Subcutaneous abdominal adipose tissue (tissue), 5 donors: ENCODE results near the gene ANTXR2.

Experiments
- H3K27ac ChIP-seq: one replicate; pipeline ENCODE4 v1.7.0; 2013; ENCODE audit warnings: low read depth, mild to moderate bottlenecking, inconsistent platforms, low read length, moderate library complexity
- H3K27me3 ChIP-seq, 5 donors: one replicate each; pipeline ENCODE4 v1.7.0; 2013; ENCODE audit warnings: low read length in 5 of 5, inconsistent platforms in 1 of 5; ENCODE audit not compliant: control insufficient read depth in 5 of 5, insufficient read depth in 4 of 5
- H3K36me3 ChIP-seq, 5 donors: one replicate each; pipeline ENCODE4 v1.7.0; 2013; ENCODE audit warnings: low read length in 5 of 5; ENCODE audit not compliant: control insufficient read depth in 5 of 5, insufficient read depth in 5 of 5
- H3K4me1 ChIP-seq, 5 donors: one replicate each; pipeline ENCODE4 v1.7.0; 2013; ENCODE audit warnings: low read length in 5 of 5, mild to moderate bottlenecking in 3 of 5, moderate library complexity in 1 of 5; ENCODE audit not compliant: control insufficient read depth in 5 of 5, insufficient read depth in 5 of 5
- H3K4me3 ChIP-seq, 5 donors: one replicate each; pipeline ENCODE4 v1.7.0; 2013; ENCODE audit warnings: low read length in 5 of 5, low read depth in 1 of 5
- H3K9ac ChIP-seq, 5 donors: one replicate each; pipeline ENCODE4 v1.7.0; 2013; ENCODE audit warnings: low read length in 5 of 5, mild to moderate bottlenecking in 4 of 5, moderate library complexity in 3 of 5
- H3K9me3 ChIP-seq, 5 donors: one replicate each; pipeline ENCODE4 v1.7.0; 2013; ENCODE audit warnings: low read length in 5 of 5; ENCODE audit not compliant: control insufficient read depth in 5 of 5
- donor health status: healthy.
- donor health status: healthy.
- donor health status: healthy.
- donor health status: healthy.
- donor health status: healthy.

Gene ANTXR2

DNA sequence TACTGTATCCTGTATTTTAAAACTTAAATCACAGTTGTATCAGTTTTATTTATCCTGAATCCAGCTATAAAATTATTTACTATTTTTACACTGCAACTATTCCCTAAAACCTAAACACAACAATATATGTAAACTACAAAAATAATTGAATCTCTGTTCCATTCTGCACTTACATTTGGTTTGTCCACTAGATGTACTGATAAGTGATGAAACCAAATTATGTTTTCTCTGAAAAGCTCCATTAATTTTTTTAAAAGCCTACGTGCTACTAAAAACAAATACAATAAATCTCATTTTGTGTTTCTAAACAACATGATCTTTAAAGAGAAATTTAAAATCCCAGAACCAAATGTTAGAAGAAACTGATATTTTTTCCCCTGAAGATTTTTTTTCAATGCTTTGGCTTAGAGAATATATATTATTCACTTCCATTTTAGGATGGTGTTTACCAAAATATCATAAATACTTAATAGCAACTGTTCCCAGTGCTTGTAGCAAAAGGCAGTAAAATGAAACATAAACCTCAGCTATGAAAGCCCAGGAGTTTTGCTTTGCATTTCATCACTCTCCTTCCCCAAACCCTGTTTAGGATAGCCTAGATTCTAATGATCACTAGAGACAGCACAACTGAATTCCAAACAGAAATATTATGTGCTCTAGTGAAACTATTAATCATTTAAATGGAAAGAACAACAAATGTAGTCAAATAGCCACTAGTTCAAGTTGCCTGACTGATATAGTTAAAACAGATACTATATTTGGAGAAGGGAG, 19.7 kb downstream of the ANTXR2 start:
- Histone ChIP-seq H3K9ac (peak overlapping the region in 1 of 5 donors; percentile 16), H3K36me3 (peaks cover 4 to 33% (median 20%) of the 10 kb centered on the region in 5 donors), H3K27ac (peak overlapping the region; percentile 17), H3K27me3 (no peaks in the 10 kb centered on the region), H3K4me1 (peaks cover 3 to 20% (median 13%) of the 10 kb centered on the region in 5 donors), H3K4me3 (no peak overlapping the region), H3K9me3 (no peaks in the 10 kb centered on the region)

DNA sequence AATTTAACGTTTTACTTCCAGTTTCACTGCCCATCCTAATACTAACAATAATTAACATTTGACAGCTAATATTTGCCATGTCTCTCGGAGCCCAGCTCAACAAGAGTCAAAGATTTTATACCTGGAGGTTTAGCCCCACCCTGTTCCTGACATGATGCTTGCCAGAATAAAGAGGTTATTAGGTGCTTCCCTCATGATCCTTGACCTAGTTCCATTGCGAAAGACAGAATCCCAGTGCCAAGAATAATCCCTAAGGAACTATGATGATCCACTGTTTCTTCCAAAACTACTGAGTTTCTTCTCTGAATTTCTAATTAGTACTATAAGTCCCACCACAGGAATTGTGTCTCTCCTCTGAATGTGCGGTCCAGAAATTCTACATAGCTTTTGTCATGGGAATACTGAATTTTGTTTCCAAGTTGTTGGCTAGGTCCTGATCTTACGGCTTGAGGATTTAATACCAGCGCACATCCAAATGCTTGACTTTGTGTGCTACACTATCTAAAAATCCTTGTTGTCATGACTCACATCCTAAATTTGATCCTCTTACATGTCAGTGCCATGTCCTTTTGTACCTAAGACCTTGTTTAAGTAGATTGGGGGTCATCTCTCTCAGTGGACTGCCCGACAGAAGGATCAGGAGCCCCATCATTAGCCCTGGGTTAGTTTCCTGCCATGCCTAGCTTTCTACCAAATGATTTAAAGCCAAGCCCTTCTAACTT, 23.1 kb downstream of the ANTXR2 start:
- Histone ChIP-seq H3K36me3 (peaks cover under 1 to 27% (median 17%) of the 10 kb centered on the region in 5 donors), H3K9ac (no peak overlapping the region), H3K4me3 (no peak overlapping the region), H3K9me3 (no peaks in the 10 kb centered on the region), H3K27ac (peak overlapping the region; percentile 76), H3K27me3 (no peaks in the 10 kb centered on the region), H3K4me1 (peaks cover 0 to 24% (median 13%) of the 10 kb centered on the region in 5 donors)

DNA sequence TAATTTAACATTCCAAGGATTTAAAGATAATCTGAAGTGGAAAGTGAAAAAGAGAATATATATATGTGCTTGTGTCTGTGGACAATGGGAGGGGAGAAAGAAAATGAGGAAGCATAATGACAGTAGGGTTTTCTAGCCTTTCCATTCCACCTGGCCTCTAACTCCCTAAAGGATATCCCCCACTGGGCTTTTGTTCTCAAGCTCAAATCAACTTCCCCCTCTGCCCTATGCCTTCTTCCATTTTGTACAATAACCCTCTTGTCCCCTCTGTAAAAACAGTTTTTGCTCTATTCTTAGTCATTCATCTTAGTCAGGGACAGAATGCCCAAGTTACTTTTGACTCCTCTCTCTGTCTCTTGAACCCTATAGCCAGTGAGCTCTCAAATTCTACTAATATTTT, 23.6 kb downstream of the ANTXR2 start:
- no peaks in the 10 kb centered on the region for H3K9me3 ChIP-seq

DNA sequence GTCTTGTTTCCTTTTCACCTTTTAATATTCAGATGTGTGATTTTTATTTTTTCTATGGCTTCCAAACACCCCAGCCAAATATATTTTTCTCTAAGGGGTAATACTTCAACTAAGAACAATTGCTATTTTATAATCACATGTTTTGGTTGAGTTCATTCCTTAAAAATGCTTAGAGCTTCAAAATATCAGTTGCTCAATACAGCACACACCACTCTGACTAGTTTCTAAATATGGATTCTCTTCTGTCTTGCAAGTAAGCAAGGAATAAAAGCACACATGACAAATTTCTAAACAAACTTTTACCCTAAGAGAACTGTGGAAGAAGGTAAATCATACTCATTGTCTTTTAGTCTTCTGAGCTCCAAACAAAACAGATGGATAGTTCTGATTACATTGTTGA, 27.2 kb downstream of the ANTXR2 start:
- H3K27ac ChIP-seq: peak overlapping the region; percentile 66
- H3K9me3 ChIP-seq: no peaks in the 10 kb centered on the region
- H3K4me1 ChIP-seq: peaks cover 0 to 32% (median 13%) of the 10 kb centered on the region in 5 donors
- H3K27me3 ChIP-seq: no peaks in the 10 kb centered on the region
- no peak overlapping the region for H3K4me3 ChIP-seq
- no peak overlapping the region for H3K9ac ChIP-seq
- H3K36me3 ChIP-seq: peaks cover 0 to 18% (median 5%) of the 10 kb centered on the region in 5 donors

More for the DNA sequence above, 23.6 kb downstream of the ANTXR2 start:
- Histone ChIP-seq H3K27me3 (no peaks in the 10 kb centered on the region), H3K4me1 (peaks cover 0 to 24% (median 13%) of the 10 kb centered on the region in 5 donors), H3K27ac (peak overlapping the region; percentile 76), H3K4me3 (no peak overlapping the region), H3K9ac (no peak overlapping the region), H3K36me3 (peaks cover 0 to 22% (median 15%) of the 10 kb centered on the region in 5 donors)

DNA sequence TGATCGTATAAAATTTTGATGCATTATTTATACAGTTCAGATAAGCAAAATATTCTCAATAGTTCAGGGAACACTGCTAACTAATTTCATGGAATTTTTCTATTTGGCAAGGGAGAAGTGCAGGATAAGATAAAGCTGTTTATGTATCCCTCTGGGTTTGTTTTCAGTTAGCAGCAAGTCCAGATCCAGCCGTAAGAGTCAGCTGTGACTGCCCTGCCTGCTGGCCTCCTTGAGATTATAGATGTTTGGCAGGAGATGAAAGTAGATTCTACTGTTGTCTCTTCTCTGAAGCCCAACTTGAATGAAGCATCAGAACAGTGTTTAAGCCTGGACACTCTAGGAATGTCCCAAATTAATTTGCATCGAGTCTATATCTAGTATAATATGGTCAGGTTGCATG, 29.5 kb downstream of the ANTXR2 start:
- Histone ChIP-seq H3K27me3 (no peaks in the 10 kb centered on the region), H3K36me3 (peaks cover 0 to 25% (median 8%) of the 10 kb centered on the region in 5 donors), H3K9ac (no peak overlapping the region), H3K9me3 (no peaks in the 10 kb centered on the region), H3K27ac (no peak overlapping the region), H3K4me3 (no peak overlapping the region), H3K4me1 (peaks cover 0 to 20% (median 6%) of the 10 kb centered on the region in 5 donors)

DNA sequence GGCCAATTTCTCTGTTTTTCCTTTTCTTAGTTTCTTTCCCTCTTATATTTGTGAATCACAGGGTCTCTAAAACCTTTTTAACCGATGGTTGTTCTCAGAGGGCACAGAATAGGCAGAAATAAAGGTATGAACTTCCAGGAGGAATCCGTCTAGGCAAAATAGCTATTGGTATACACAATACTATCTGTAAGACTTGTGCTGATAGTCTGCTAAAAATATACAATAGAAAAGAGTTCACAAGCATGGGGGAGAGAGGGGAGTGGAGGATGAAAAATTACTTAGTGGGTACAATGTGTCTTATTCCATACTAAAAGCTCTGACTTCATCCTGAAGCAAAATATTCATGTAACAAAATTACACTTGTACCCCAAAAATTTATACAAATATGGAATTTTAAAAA, 30.2 kb downstream of the ANTXR2 start:
- no peak overlapping the region for H3K27ac ChIP-seq
- H3K9ac ChIP-seq: no peak overlapping the region
- no peaks in the 10 kb centered on the region for H3K9me3 ChIP-seq
- H3K27me3 ChIP-seq: no peaks in the 10 kb centered on the region
- peaks cover 0 to 25% (median 8%) of the 10 kb centered on the region in 5 donors for H3K36me3 ChIP-seq
- no peak overlapping the region for H3K4me3 ChIP-seq
- peaks cover 0 to 22% (median 6%) of the 10 kb centered on the region in 5 donors for H3K4me1 ChIP-seq

DNA sequence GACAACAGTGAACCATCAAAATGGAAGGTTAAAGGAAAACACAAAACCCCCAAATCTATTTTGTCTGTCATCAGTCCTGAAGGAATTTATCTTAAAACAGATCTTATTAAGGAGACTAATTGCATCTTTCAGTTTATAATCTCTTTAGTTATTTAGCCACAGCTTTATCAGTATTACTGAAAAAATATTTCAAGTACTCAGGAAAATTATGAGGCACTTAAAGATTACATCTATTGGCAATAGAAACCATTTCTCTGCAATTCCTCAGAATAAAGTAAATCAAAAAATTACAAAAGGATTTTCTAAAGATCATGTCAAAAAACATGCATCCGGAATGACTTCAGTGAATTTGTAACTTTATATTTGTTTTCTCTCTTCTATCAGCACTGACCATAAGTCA, 35.2 kb downstream of the ANTXR2 start:
- Histone ChIP-seq H3K36me3 (peaks cover 5 to 33% (median 8%) of the 10 kb centered on the region in 5 donors), H3K27me3 (no peaks in the 10 kb centered on the region), H3K9me3 (no peaks in the 10 kb centered on the region), H3K9ac (no peak overlapping the region), H3K4me3 (no peak overlapping the region), H3K27ac (peak overlapping the region; percentile 74), H3K4me1 (peaks cover 0 to 23% (median 16%) of the 10 kb centered on the region in 5 donors)

DNA sequence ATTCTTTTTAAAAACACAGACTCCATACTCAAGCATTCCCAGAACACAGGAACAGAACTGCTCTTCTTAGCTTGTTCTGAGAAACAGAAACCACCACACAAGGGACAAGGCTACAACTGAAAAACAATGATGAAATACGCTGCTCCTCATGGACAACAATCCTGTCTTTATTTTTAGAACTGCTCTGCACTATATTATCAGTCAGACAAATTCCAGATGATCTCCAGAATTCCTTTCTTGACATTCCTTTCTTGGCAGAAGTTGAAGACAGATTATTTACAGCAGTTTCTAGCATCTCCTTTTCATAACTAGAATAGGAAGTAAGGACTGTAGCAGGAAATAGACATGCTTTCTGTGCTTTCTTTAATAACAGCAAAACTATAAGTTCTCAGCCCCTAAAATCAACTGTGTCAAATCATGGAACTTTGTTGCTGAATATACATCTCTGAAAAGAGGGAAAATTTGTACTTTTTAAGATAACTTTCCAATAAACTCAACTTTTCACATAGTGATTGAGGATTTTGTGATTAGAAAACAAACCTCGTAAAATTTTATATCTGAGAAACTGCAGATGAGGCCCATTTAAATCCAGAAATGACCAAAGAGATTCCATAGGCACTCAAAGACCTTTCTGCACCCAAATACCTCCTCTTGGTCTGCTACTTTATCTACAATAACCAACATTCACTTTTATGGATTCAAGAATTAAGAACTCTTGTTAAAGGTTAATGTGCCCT, 35.9 kb downstream of the ANTXR2 start:
- peak overlapping the region; percentile 74 for H3K27ac ChIP-seq
- peak overlapping the region in 1 of 5 donors; percentile 11 for H3K9ac ChIP-seq
- no peaks in the 10 kb centered on the region for H3K27me3 ChIP-seq
- peaks cover 0 to 23% (median 16%) of the 10 kb centered on the region in 5 donors for H3K4me1 ChIP-seq
- peaks cover 5 to 32% (median 11%) of the 10 kb centered on the region in 5 donors for H3K36me3 ChIP-seq
- H3K9me3 ChIP-seq: no peaks in the 10 kb centered on the region
- peak overlapping the region in 3 of 5 donors; percentile 13 to 48 (median 37) for H3K4me3 ChIP-seq

DNA sequence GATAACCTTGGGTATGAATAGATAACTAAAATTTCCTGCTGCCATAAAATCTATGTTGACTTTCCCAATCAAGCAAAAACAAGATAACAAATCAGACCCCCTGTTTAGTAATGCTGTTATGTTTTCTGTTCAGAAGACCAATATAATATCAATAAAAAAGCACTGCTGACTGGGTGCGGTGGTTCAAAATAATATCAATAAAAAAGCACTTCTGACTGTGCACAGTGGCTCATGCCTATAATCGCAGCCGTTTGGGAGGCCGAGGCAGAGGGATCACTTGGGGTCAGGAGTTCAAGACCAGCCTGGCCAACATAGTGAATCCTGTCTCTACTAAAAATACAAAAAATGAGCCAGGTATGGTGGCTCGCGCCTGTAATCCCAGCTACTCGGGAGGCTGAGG, 36.7 kb downstream of the ANTXR2 start:
- Histone ChIP-seq H3K4me1 (peaks cover 0 to 23% (median 16%) of the 10 kb centered on the region in 5 donors), H3K27ac (peak overlapping the region; percentile 74), H3K4me3 (peak overlapping the region in 2 of 5 donors; percentile 37 to 48), H3K27me3 (no peaks in the 10 kb centered on the region), H3K9me3 (no peaks in the 10 kb centered on the region), H3K36me3 (peaks cover 5 to 31% (median 13%) of the 10 kb centered on the region in 5 donors), H3K9ac (peak overlapping the region in 1 of 5 donors; percentile 11)
